GM23338 (cell line): ENCODE data around the gene DNAJA2. TPM values are rescaled to one million over a fixed set of nuclear protein-coding genes. Genes with fewer than 3 reads are reported as not detected.

Experiments
- ATAC-seq: fragments of 200-7000 bp; cut with Tn5 transposase; 3 replicates; pipeline ENCODE4 v1.9.1; 2020
- DNase-seq: peaks from one replicate; pipeline ENCODE4 v3.0.0-alpha.2; 2015; ENCODE audit warnings: low spot score
- H2AFZ ChIP-seq: fragments of 200-600 bp; sonication (generic); 2 replicates; pipeline ENCODE4 v1.8.0; 2016; ENCODE audit warnings: antibody characterized with exemption, mild to moderate bottlenecking, moderate library complexity
- H3F3A ChIP-seq: fragments of 200-600 bp; sonication (generic); replicated peaks from 2 replicates; pipeline ENCODE4 v1.8.0; 2017; ENCODE audit warnings: antibody characterized with exemption, mixed run types, low read depth
- H3K27ac ChIP-seq: fragments of 200-600 bp; sonication (generic); 2 replicates; pipeline ENCODE4 v1.6.1; 2016; ENCODE audit warnings: low read depth
- H3K27me3 ChIP-seq: fragments of 200-600 bp; sonication (generic); 2 replicates; pipeline ENCODE4 v1.8.0; 2016; ENCODE audit warnings: mild to moderate bottlenecking, mixed run types, moderate library complexity; ENCODE audit not compliant: insufficient read depth
- H3K36me3 ChIP-seq: fragments of 200-600 bp; sonication (generic); 2 replicates; pipeline ENCODE4 v1.8.0; 2016; ENCODE audit warnings: mild to moderate bottlenecking; ENCODE audit not compliant: insufficient read depth
- H3K4me1 ChIP-seq: fragments of 200-600 bp; sonication (generic); 2 replicates; pipeline ENCODE4 v1.8.0; 2016; ENCODE audit warnings: mild to moderate bottlenecking, moderate library complexity; ENCODE audit not compliant: insufficient read depth
- H3K4me2 ChIP-seq: fragments of 200-600 bp; sonication (generic); 2 replicates; pipeline ENCODE4 v1.7.1; 2017; ENCODE audit warnings: mixed run types
- H3K4me3 ChIP-seq: fragments of 200-600 bp; sonication (generic); 2 replicates; pipeline ENCODE4 v1.6.1; 2016; ENCODE audit warnings: mixed run types
- H3K79me2 ChIP-seq: fragments of 200-600 bp; sonication (generic); replicated peaks from 2 replicates; pipeline ENCODE4 v1.8.0; 2017; ENCODE audit warnings: mild to moderate bottlenecking; ENCODE audit not compliant: insufficient read depth
- H3K9me2 ChIP-seq: fragments of 200-600 bp; sonication (generic); 2 replicates; pipeline ENCODE4 v1.8.0; 2017; ENCODE audit not compliant: insufficient read depth
- H4K20me1 ChIP-seq: fragments of 200-600 bp; sonication (generic); replicated peaks from 2 replicates; pipeline ENCODE4 v1.8.0; 2017; ENCODE audit warnings: mild to moderate bottlenecking; ENCODE audit not compliant: insufficient read depth
- H3K27ac Mint-ChIP-seq: 2 replicates; pipeline ENCODE4 v1.8.0; 2020; ENCODE audit warnings: inconsistent platforms, mild to moderate bottlenecking, moderate library complexity, mixed read lengths
- H3K27me3 Mint-ChIP-seq: 3 replicates; pipeline ENCODE4 v1.8.0; 2022; ENCODE audit warnings: low read depth, mild to moderate bottlenecking, moderate library complexity, mixed read lengths, inconsistent platforms; ENCODE audit not compliant: insufficient read depth, poor library complexity
- H3K36me3 Mint-ChIP-seq: 3 replicates; pipeline ENCODE4 v1.8.0; 2021; ENCODE audit warnings: low read depth, mild to moderate bottlenecking, inconsistent platforms, moderate library complexity, mixed read lengths
- H3K4me1 Mint-ChIP-seq: 3 replicates; pipeline ENCODE4 v1.8.0; 2020; ENCODE audit warnings: mild to moderate bottlenecking, inconsistent platforms, mixed read lengths
- H3K4me3 Mint-ChIP-seq: 3 replicates; pipeline ENCODE4 v1.8.0; 2021; ENCODE audit warnings: moderate library complexity, mild to moderate bottlenecking, inconsistent platforms, mixed read lengths
- H3K9me3 Mint-ChIP-seq: 3 replicates; pipeline ENCODE4 v1.8.0; 2020; ENCODE audit warnings: moderate library complexity, mild to moderate bottlenecking, inconsistent platforms, mixed read lengths
- CREB1 ChIP-seq: fragments of 250-450 bp; sonication (Bioruptor Pico); IDR thresholded peaks from 2 replicates; pipeline ENCODE4 v1.5.0; 2020; ENCODE audit warnings: low read depth, mild to moderate bottlenecking, moderate library complexity
- CTCF ChIP-seq, 2 experiments: fragments of 200-600 bp in 1 of 2; sonication (generic) in 1 of 2; conservative IDR thresholded peaks; 2 replicates each; pipeline versions ENCODE4 v1.5.1 to v1.6.1; 2016 to 2017; ENCODE audit warnings: antibody characterized with exemption in 2 of 2, low read depth in 2 of 2, mild to moderate bottlenecking in 2 of 2, moderate library complexity in 1 of 2
- EZH2phosphoT487 ChIP-seq: fragments of 200-600 bp; sonication (generic); IDR thresholded peaks from one replicate; pipeline ENCODE4 v1.8.1; 2018; ENCODE audit warnings: antibody characterized with exemption; ENCODE audit not compliant: unreplicated experiment
- JUNB ChIP-seq: IDR thresholded peaks from one replicate; pipeline ENCODE4 v1.6.1; 2016; ENCODE audit warnings: antibody characterized with exemption; ENCODE audit not compliant: unreplicated experiment
- NANOG ChIP-seq: IDR thresholded peaks from 2 replicates; pipeline ENCODE4 v1.6.1; 2016; ENCODE audit warnings: antibody characterized with exemption, borderline replicate concordance
- POLR2AphosphoS5 ChIP-seq: IDR thresholded peaks from 2 replicates; pipeline ENCODE4 v1.6.1; 2016; ENCODE audit warnings: antibody characterized with exemption, low read depth
- STAT1 ChIP-seq: IDR thresholded peaks from one replicate; pipeline ENCODE4 v1.6.1; 2016; ENCODE audit warnings: antibody characterized with exemption; ENCODE audit not compliant: unreplicated experiment
- ZNF114 ChIP-seq: fragments of 250-450 bp; sonication (Bioruptor Pico); IDR thresholded peaks from 2 replicates; pipeline ENCODE4 v1.5.0; 2020; ENCODE audit warnings: mild to moderate bottlenecking, moderate library complexity
- ZNF331 ChIP-seq: fragments of 250-450 bp; sonication (Bioruptor Pico); IDR thresholded peaks from 2 replicates; pipeline ENCODE4 v1.5.0; 2020; ENCODE audit warnings: low read depth, mild to moderate bottlenecking, moderate library complexity
- polyA plus RNA-seq: library from polyadenylated mRNA; unstranded; fragments of >200 nt; fragmentation: Nextera tagmentation; extraction: Ambion mirVana; gene quantifications from 2 replicates; pipeline ENCODE4 v1.2.1, GENCODE V29; 2016
- total RNA-seq: library from RNA; depleted of rRNA; stranded (reverse); fragments of >200 nt; shearing (Covaris generic); gene quantifications from 2 replicates; pipeline ENCODE4 v1.2.3, GENCODE V29; 2014
- TF ChIP-seq, protein P1 (sequence below): IDR thresholded peaks from 2 replicates; pipeline ENCODE4 v1.6.1; 2016; ENCODE audit warnings: antibody characterized with exemption
- TF ChIP-seq, protein P2 (sequence below): IDR thresholded peaks from one replicate; pipeline ENCODE4 v1.6.1; 2018; ENCODE audit warnings: antibody characterized with exemption; ENCODE audit not compliant: unreplicated experiment

DNAJA2 gene
- total and polyA plus RNA-seq, 2 experiments from 2014 or later = 94.5 to 101 TPM

- TF ChIP-seq JUNB = no peak
- no peak for TF ChIP-seq CREB1
- TF ChIP-seq POLR2AphosphoS5 = no peak
- no peak for TF ChIP-seq ZNF114 (CRISPR knock-in tag)
- TF ChIP-seq, protein P1, sequence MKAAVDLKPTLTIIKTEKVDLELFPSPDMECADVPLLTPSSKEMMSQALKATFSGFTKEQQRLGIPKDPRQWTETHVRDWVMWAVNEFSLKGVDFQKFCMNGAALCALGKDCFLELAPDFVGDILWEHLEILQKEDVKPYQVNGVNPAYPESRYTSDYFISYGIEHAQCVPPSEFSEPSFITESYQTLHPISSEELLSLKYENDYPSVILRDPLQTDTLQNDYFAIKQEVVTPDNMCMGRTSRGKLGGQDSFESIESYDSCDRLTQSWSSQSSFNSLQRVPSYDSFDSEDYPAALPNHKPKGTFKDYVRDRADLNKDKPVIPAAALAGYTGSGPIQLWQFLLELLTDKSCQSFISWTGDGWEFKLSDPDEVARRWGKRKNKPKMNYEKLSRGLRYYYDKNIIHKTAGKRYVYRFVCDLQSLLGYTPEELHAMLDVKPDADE = no peak
- no peak for TF ChIP-seq CTCF (conservative IDR thresholded peaks at IDR 0.05; ENCODE audit: low read depth in 2 of 2)
Measured at GRCh38 chr16:46991729-46992704, 18.5 kb upstream of the DNAJA2 start (continued).

GRCh38 chr16:46986896-46987295, 13.4 kb upstream of the DNAJA2 start:
- Histone ChIP-seq H3K36me3 (no peaks in the 10 kb centered on the region), H3K27ac (no peak overlapping the region), H3K4me3 (no peak overlapping the region), H3F3A (no peaks in the 10 kb centered on the region), H2AFZ (no peak overlapping the region), H3K79me2 (no peaks in the 10 kb centered on the region), H3K4me2 (no peak overlapping the region), H3K9me2 (no peaks in the 10 kb centered on the region), H3K4me1 (no peaks in the 10 kb centered on the region), H4K20me1 (no peaks in the 10 kb centered on the region), H3K27me3 (no peaks in the 10 kb centered on the region)
- Mint-ChIP-seq H3K27me3 (no peaks in the 10 kb centered on the region), H3K36me3 (peaks cover 4% of the 10 kb centered on the region; the same call in 2 of the 3 replicates), H3K4me3 (no peak overlapping the region), H3K4me1 (no peaks in the 10 kb centered on the region), H3K27ac (no peak overlapping the region), H3K9me3 (peaks cover 5% of the 10 kb centered on the region; the same call in 2 of the 3 replicates)
- DNase-seq (no peak), ATAC-seq (no peak)
- no peak for TF ChIP-seq ZNF114 (CRISPR knock-in tag)
- TF ChIP-seq ZNF331 (CRISPR knock-in tag) = no peak
- no peak for TF ChIP-seq POLR2AphosphoS5
- TF ChIP-seq, protein P1 = no peak
- no peak for TF ChIP-seq JUNB
- TF ChIP-seq STAT1 = no peak
- no peak for TF ChIP-seq CREB1
- TF ChIP-seq EZH2phosphoT487 = no peak
- TF ChIP-seq, protein P2, sequence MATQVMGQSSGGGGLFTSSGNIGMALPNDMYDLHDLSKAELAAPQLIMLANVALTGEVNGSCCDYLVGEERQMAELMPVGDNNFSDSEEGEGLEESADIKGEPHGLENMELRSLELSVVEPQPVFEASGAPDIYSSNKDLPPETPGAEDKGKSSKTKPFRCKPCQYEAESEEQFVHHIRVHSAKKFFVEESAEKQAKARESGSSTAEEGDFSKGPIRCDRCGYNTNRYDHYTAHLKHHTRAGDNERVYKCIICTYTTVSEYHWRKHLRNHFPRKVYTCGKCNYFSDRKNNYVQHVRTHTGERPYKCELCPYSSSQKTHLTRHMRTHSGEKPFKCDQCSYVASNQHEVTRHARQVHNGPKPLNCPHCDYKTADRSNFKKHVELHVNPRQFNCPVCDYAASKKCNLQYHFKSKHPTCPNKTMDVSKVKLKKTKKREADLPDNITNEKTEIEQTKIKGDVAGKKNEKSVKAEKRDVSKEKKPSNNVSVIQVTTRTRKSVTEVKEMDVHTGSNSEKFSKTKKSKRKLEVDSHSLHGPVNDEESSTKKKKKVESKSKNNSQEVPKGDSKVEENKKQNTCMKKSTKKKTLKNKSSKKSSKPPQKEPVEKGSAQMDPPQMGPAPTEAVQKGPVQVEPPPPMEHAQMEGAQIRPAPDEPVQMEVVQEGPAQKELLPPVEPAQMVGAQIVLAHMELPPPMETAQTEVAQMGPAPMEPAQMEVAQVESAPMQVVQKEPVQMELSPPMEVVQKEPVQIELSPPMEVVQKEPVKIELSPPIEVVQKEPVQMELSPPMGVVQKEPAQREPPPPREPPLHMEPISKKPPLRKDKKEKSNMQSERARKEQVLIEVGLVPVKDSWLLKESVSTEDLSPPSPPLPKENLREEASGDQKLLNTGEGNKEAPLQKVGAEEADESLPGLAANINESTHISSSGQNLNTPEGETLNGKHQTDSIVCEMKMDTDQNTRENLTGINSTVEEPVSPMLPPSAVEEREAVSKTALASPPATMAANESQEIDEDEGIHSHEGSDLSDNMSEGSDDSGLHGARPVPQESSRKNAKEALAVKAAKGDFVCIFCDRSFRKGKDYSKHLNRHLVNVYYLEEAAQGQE = no peak
- no peak for TF ChIP-seq NANOG
